Smooth muscle cell (in vitro differentiated cells): ENCODE results near the gene FAM240B. TPM values are rescaled to one million over a fixed set of nuclear protein-coding genes. Genes with fewer than 3 reads are reported as not detected.

Source experiments
- DNase-seq: peaks from one replicate; lab custom pipeline; 2025; ENCODE audit not compliant: unreplicated experiment; lab: John Stamatoyannopoulos, UW
- H2AFZ ChIP-seq: fragments of 200-600 bp; sonication (generic); 2 replicates; pipeline ENCODE4 v1.6.0; 2016; ENCODE audit warnings: antibody characterized with exemption, low read depth, mild to moderate bottlenecking
- H3F3A ChIP-seq: fragments of 200-600 bp; sonication (generic); 2 replicates; pipeline ENCODE4 v1.6.0; 2017; ENCODE audit warnings: antibody characterized with exemption, low read depth
- H3K27ac ChIP-seq: fragments of 200-600 bp; sonication (generic); 2 replicates; pipeline ENCODE4 v1.5.1; 2016; ENCODE audit warnings: low read depth, mild to moderate bottlenecking
- H3K27me3 ChIP-seq: fragments of 200-600 bp; sonication (generic); 2 replicates; pipeline ENCODE4 v1.6.1; 2016; ENCODE audit warnings: low read depth, mild to moderate bottlenecking
- H3K36me3 ChIP-seq: fragments of 200-600 bp; sonication (generic); 2 replicates; pipeline ENCODE4 v1.5.1; 2016; ENCODE audit warnings: low read depth
- H3K4me1 ChIP-seq: fragments of 200-600 bp; sonication (generic); 2 replicates; pipeline ENCODE4 v1.5.1; 2016; ENCODE audit warnings: low read depth
- H3K4me2 ChIP-seq: fragments of 200-600 bp; sonication (generic); 2 replicates; pipeline ENCODE4 v1.6.0; 2016; ENCODE audit warnings: mild to moderate bottlenecking
- H3K4me3 ChIP-seq: fragments of 200-600 bp; sonication (generic); 2 replicates; pipeline ENCODE4 v1.5.1; 2016; ENCODE audit warnings: mild to moderate bottlenecking
- H3K79me2 ChIP-seq: fragments of 200-600 bp; sonication (generic); 2 replicates; pipeline ENCODE4 v1.6.0; 2016; ENCODE audit warnings: low read depth, mild to moderate bottlenecking
- H3K9ac ChIP-seq: fragments of 200-600 bp; sonication (generic); 2 replicates; pipeline ENCODE4 v1.6.0; 2016; ENCODE audit warnings: low read depth
- H3K9me3 ChIP-seq: fragments of 200-600 bp; sonication (generic); replicated peaks from 2 replicates; pipeline ENCODE4 v1.5.1; 2016; ENCODE audit warnings: low read depth
- H4K20me1 ChIP-seq: fragments of 200-600 bp; sonication (generic); 2 replicates; pipeline ENCODE4 v1.6.0; 2016; ENCODE audit warnings: low read depth
- WGBS: methylation state at CpG from one replicate; pipeline ENCODE4 v1.1.7; 2016; ENCODE audit warnings: low lambda C conversion rate; 5-methylcytosine and 5-hydroxymethylcytosine counted together
- polyA plus RNA-seq: library from polyadenylated mRNA; unstranded; fragments of >200 nt; fragmentation: Nextera tagmentation; extraction: Ambion mirVana; gene quantifications from 2 replicates; pipeline ENCODE4 v1.2.1, GENCODE V29; 2016
- total RNA-seq: library from RNA; depleted of rRNA; stranded (reverse); fragments of >200 nt; gene quantifications from 2 replicates; pipeline ENCODE4 v1.2.3, GENCODE V29; 2014
- TF ChIP-seq, protein P1 (sequence below): fragments of 200-600 bp; sonication (generic); IDR thresholded peaks from 2 replicates; pipeline ENCODE4 v1.5.1; 2017; ENCODE audit warnings: borderline replicate concordance, mild to moderate bottlenecking, antibody characterized with exemption; ENCODE audit not compliant: insufficient read depth, poor library complexity, severe bottlenecking

The FAM240B gene
- total and polyA plus RNA-seq, 2 experiments from 2014 or later = not detected

DNA sequence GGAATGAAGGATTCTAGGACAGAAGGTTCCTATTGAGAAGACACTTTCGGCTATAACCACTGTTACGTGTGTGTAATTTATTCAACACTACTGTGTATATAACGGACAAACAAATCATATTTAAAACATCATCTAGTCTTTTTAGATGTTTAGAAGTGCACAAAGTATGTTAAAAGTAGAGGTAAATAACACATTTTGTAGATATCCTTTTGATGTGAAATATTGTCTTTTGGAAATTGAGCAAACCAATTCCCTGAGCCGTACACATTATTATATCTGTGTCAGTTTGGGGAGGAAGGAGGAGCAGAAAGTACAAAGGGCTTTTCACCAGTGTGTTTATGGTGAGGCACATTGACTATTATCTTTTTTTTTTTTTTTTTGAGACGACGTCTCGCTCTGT is 60.4 kb downstream of the FAM240B start:
- 98% methylated on average over 4 of the region's 7 CpGs for WGBS
- Histone ChIP-seq H3K27ac (no peak overlapping the region), H3F3A (no peaks in the 10 kb centered on the region), H3K4me2 (no peak overlapping the region), H4K20me1 (no peaks in the 10 kb centered on the region), H2AFZ (no peak overlapping the region), H3K27me3 (peaks cover 30% of the 10 kb centered on the region), H3K9me3 (no peaks in the 10 kb centered on the region), H3K9ac (no peak overlapping the region), H3K4me3 (no peak overlapping the region), H3K79me2 (no peaks in the 10 kb centered on the region), H3K4me1 (no peaks in the 10 kb centered on the region), H3K36me3 (no peaks in the 10 kb centered on the region)
- DNase-seq = no peak
- TF ChIP-seq, protein P1, sequence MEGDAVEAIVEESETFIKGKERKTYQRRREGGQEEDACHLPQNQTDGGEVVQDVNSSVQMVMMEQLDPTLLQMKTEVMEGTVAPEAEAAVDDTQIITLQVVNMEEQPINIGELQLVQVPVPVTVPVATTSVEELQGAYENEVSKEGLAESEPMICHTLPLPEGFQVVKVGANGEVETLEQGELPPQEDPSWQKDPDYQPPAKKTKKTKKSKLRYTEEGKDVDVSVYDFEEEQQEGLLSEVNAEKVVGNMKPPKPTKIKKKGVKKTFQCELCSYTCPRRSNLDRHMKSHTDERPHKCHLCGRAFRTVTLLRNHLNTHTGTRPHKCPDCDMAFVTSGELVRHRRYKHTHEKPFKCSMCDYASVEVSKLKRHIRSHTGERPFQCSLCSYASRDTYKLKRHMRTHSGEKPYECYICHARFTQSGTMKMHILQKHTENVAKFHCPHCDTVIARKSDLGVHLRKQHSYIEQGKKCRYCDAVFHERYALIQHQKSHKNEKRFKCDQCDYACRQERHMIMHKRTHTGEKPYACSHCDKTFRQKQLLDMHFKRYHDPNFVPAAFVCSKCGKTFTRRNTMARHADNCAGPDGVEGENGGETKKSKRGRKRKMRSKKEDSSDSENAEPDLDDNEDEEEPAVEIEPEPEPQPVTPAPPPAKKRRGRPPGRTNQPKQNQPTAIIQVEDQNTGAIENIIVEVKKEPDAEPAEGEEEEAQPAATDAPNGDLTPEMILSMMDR = no peak

- Histone ChIP-seq H3K4me1 (no peaks in the 10 kb centered on the region), H3K9me3 (no peaks in the 10 kb centered on the region), H3K27ac (no peak overlapping the region), H3K4me3 (no peak overlapping the region), H3K79me2 (no peaks in the 10 kb centered on the region), H3K27me3 (peaks cover 34% of the 10 kb centered on the region), H4K20me1 (no peaks in the 10 kb centered on the region), H3K36me3 (no peaks in the 10 kb centered on the region), H3K4me2 (no peak overlapping the region), H3K9ac (no peak overlapping the region), H2AFZ (no peak overlapping the region), H3F3A (no peaks in the 10 kb centered on the region)
- WGBS = 90% methylated on average over 5 of the region's 5 CpGs
- DNase-seq = no peak
- TF ChIP-seq, protein P1 = no peak
These were observed 63.0 kb downstream of the FAM240B start for GRCh38 chr9:38656896-38657295.

DNA sequence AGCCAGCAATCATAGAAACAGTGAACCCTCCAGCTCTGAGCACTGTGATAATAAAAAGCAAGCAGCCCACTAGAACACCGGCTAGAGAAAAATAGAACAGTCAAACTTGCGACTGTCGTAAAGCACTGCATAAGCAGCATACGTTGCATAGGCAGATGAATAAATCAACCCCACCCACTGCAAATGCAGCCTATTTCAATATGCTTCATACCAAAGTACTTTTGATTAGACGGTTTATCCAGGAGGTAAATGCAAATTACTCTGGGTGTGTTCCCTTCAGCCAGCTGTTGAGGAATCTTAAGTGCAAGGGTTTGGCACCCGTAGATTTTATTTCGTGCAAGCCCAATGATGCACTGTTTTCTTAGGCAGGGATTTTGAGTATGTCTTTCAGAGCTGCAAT is 67.4 kb downstream of the FAM240B start:
- no peaks in the 10 kb centered on the region for H3K9me3 ChIP-seq
- no peaks in the 10 kb centered on the region for H3F3A ChIP-seq
- DNase-seq = no peak

DNA sequence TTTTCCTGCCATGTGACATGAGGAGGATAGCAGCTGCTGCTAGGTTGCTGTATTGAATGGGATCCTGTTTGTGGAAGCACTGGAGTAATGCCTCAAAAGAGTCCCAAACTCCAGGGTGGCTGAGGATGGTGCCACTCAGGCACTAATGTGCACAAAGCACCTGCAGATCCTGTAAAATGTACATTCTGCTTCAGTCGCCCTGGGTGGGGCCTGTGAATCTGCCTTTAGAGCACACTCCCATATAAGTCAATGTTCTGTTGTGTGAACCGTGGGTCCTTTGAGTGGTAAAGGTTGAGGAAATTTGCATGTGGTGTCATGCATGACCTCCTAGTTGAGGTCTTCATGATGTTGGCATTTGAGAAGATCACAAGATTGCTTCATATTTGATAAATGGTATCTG is 67.9 kb downstream of the FAM240B start:
- Histone ChIP-seq H4K20me1 (no peaks in the 10 kb centered on the region), H3K36me3 (no peaks in the 10 kb centered on the region), H3K4me2 (no peak overlapping the region), H3K27ac (no peak overlapping the region), H2AFZ (no peak overlapping the region), H3K4me3 (no peak overlapping the region), H3K9ac (no peak overlapping the region), H3K9me3 (no peaks in the 10 kb centered on the region), H3K4me1 (no peaks in the 10 kb centered on the region), H3F3A (no peaks in the 10 kb centered on the region), H3K27me3 (peaks cover 27% of the 10 kb centered on the region), H3K79me2 (no peaks in the 10 kb centered on the region)
- DNase-seq = no peak
- 82% methylated on average over 2 of the region's 2 CpGs for WGBS
- TF ChIP-seq, protein P1 = no peak

More for the DNA sequence above, 67.4 kb downstream of the FAM240B start:
- Histone ChIP-seq H3K27ac (no peak overlapping the region), H3K4me3 (no peak overlapping the region), H3K4me2 (no peak overlapping the region), H2AFZ (no peak overlapping the region), H3K4me1 (no peaks in the 10 kb centered on the region), H3K9ac (no peak overlapping the region), H3K36me3 (no peaks in the 10 kb centered on the region), H4K20me1 (no peaks in the 10 kb centered on the region), H3K79me2 (no peaks in the 10 kb centered on the region), H3K27me3 (peaks cover 29% of the 10 kb centered on the region)
- TF ChIP-seq, protein P1 = no peak
- WGBS = 83% methylated on average over 7 of the region's 7 CpGs
